HG02943 (cell line): Measurements from ENCODE around the gene MAPK14.

Experiments
- ATAC-seq: cut with Tn5 transposase; IDR thresholded peaks from one replicate; pipeline ENCODE4 v1.9.1; 2021; ENCODE audit warnings: mild to moderate bottlenecking, low read depth, moderate library complexity; ENCODE audit not compliant: unreplicated experiment

Gene MAPK14

GRCh38 chr6:36034441-36034840 is 6.8 kb downstream of the MAPK14 start:
- no peak for ATAC-seq

- no peak for ATAC-seq
Observed at GRCh38 chr6:36035225-36035624, 7.6 kb downstream of the MAPK14 start.

- ATAC-seq, result no peak
Observed at GRCh38 chr6:36038120-36038876, 10.7 kb downstream of the MAPK14 start.

GRCh38 chr6:36039112-36039511 is 11.5 kb downstream of the MAPK14 start:
- ATAC-seq, result no peak

- ATAC-seq, result no peak
Observed at GRCh38 chr6:36040958-36041357, 13.3 kb downstream of the MAPK14 start.

- ATAC-seq, result no peak
Observed at GRCh38 chr6:36042618-36043260, 15.1 kb downstream of the MAPK14 start.

- no peak for ATAC-seq
Observed at GRCh38 chr6:36049582-36049981, 22.0 kb downstream of the MAPK14 start.

GRCh38 chr6:36050305-36050704 is 22.7 kb downstream of the MAPK14 start:
- ATAC-seq, result no peak

GRCh38 chr6:36050947-36051710 is 23.5 kb downstream of the MAPK14 start:
- no peak for ATAC-seq

- ATAC-seq, result no peak
Observed at GRCh38 chr6:36052097-36052496, 24.5 kb downstream of the MAPK14 start.

GRCh38 chr6:36053878-36054277 is 26.3 kb downstream of the MAPK14 start:
- no peak for ATAC-seq

- no peak for ATAC-seq
Observed at GRCh38 chr6:36054415-36054814, 26.8 kb downstream of the MAPK14 start.

- no peak for ATAC-seq
Observed at GRCh38 chr6:36054956-36055355, 27.3 kb downstream of the MAPK14 start.

GRCh38 chr6:36056178-36056577 is 28.6 kb downstream of the MAPK14 start:
- ATAC-seq, result no peak

- no peak for ATAC-seq
Observed at GRCh38 chr6:36061236-36061635, 33.6 kb downstream of the MAPK14 start.

GRCh38 chr6:36062247-36062646 is 34.6 kb downstream of the MAPK14 start:
- no peak for ATAC-seq

- ATAC-seq, result no peak
Observed at GRCh38 chr6:36063318-36064060, 35.9 kb downstream of the MAPK14 start.

GRCh38 chr6:36064770-36065396 is 37.3 kb downstream of the MAPK14 start:
- no peak for ATAC-seq

- no peak for ATAC-seq
Observed at GRCh38 chr6:36065916-36066315, 38.3 kb downstream of the MAPK14 start.

GRCh38 chr6:36066817-36067216 is 39.2 kb downstream of the MAPK14 start:
- ATAC-seq, result no peak
